Measurements from ENCODE around the gene CTDSP1.

CTDSP1 gene

DNA sequence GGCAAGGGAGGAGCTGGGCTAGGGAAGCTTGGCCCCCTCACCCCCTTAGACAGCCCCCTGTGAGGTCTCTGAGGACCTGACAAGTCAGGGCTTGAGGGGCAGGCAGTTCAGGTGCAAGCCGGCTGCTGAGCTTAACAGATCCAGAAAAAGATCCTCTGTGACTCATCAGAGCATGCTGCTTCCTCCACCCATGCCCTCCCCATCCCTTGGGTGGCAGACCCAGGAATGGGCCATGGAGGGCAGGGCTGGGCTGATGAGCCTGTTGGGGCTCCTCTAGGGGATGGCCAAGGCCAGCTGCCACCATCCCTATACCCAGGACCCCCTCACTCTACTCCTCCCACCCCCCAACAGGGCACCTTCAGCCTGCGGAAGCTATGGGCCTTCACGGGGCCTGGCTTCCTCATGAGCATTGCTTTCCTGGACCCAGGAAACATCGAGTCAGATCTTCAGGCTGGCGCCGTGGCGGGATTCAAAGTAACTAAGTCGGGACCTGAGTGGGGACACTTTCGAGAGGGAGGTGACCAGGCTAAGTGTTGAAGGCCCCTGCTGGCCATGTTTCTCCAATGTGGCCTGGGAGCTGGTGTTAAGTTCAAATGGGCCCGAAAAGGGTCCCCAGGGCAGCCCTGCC, 15.7 kb upstream of the CTDSP1 start:
- DNase-seq = no peak

DNA sequence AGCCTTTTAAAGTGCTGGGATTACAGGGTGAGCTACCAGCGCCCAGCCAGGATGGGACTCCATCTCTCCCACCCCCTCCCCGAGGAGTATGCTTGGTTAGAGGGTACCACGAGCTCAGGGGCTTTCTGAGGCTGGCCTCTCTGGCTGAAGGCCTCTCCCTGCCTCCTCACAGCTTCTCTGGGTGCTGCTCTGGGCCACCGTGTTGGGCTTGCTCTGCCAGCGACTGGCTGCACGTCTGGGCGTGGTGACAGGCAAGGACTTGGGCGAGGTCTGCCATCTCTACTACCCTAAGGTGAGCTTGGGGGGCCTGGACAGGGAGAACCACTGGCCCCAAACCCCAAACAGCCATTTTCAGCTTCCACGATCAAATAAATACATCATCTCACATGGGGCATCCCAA, 14.7 kb upstream of the CTDSP1 start:
- no peak for DNase-seq

DNA sequence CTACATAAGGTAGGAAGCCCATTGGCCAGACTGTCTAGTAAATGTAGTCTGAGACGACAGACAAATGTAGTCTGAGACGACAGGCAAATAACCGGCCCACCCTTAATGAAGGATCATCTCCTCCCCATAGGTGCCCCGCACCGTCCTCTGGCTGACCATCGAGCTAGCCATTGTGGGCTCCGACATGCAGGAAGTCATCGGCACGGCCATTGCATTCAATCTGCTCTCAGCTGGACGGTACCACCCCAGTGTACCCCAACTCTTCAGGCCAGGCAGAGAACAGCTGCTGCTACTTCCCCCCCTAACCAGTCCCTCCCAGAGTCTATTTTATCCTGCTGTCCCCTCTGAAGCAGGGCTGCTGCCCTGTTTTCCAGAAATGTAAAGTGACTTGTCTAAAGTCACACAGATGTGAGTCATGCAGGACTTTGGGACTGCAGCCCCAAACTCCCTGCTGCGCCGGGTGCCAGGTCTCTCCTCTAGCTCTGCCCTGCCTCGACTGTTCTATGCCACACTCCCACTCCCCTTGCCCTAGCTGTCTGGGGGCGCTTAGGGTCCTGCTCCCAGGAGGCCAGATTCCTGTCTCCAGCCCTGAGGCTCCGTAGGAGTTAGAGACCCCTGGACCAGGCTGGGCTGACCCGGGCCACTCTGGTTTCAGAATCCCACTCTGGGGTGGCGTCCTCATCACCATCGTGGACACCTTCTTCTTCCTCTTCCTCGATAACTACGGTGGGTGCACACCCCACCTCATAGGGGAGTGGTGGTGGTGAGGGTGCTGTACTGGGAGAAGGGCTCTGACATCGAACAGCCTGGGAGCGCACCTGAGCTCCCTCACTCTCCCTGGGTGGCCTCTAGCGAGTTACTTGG, 12.9 kb upstream of the CTDSP1 start:
- no peak for DNase-seq

GRCh38 chr2:218387369-218388194, 12.1 kb upstream of the CTDSP1 start:
- no peak for DNase-seq

GRCh38 chr2:218389333-218390150, 10.1 kb upstream of the CTDSP1 start:
- DNase-seq = no peak

DNA sequence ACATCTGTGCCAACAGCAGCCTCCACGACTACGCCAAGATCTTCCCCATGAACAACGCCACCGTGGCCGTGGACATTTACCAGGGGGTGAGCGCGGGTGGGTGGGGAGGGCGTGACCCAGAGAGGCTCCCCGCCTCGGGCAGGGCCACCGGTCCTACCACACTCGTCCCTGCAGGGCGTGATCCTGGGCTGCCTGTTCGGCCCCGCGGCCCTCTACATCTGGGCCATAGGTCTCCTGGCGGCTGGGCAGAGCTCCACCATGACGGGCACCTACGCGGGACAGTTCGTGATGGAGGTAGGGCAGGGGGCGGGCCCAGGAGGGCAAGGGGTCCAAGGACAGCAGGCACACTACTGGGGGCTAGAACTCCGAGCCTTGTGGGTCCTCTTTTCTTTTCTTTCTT, 8.5 kb upstream of the CTDSP1 start:
- no peak for DNase-seq

- no peak for DNase-seq
Observed at GRCh38 chr2:218392459-218392858, 7.2 kb upstream of the CTDSP1 start.

DNA sequence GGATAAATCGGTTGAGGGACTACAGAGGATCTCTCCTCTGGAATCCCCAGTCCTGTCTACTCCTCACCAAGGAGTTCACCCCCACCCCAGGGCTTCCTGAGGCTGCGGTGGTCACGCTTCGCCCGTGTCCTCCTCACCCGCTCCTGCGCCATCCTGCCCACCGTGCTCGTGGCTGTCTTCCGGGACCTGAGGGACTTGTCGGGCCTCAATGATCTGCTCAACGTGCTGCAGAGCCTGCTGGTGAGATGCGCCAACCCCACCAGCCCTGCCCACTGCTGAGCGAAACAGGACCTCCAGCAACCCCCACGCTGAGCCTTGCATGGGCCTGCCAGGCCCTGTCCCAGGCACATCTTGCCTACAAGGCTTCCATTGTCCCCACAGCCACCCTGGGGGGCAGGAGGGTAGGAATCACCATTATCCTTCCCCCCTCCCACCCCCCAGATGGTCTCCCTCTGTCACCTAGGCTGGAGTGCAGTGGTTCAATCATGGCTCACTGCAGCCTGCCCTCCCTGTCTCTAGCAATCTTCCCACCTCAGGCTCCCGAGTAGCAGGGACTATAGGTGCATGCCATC, 6.7 kb upstream of the CTDSP1 start:
- DNase-seq = no peak

GRCh38 chr2:218393750-218394290, 5.8 kb upstream of the CTDSP1 start:
- no peak for DNase-seq

GRCh38 chr2:218394298-218395089, 5.2 kb upstream of the CTDSP1 start:
- DNase-seq = no peak

GRCh38 chr2:218395090-218395444, 4.6 kb upstream of the CTDSP1 start:
- no peak for DNase-seq

DNA sequence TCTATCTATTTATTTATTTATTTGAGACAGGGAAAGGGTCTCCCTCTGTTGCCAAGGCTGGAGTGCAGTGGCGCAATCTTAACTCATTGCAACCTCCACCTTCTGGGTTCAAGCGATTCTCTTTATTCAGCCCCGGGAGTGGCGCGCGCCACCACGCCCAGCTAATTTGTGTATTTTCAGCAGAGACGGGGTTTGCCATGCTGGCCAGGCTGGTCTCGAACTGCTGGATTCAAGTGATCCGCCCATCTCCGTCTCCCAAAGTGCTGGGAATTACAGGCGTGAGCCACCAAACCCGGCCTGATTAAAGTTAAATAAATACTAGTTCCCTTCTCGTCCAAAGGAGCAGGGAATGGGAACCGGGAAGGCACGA, 4.2 kb upstream of the CTDSP1 start:
- DNase-seq = no peak

DNA sequence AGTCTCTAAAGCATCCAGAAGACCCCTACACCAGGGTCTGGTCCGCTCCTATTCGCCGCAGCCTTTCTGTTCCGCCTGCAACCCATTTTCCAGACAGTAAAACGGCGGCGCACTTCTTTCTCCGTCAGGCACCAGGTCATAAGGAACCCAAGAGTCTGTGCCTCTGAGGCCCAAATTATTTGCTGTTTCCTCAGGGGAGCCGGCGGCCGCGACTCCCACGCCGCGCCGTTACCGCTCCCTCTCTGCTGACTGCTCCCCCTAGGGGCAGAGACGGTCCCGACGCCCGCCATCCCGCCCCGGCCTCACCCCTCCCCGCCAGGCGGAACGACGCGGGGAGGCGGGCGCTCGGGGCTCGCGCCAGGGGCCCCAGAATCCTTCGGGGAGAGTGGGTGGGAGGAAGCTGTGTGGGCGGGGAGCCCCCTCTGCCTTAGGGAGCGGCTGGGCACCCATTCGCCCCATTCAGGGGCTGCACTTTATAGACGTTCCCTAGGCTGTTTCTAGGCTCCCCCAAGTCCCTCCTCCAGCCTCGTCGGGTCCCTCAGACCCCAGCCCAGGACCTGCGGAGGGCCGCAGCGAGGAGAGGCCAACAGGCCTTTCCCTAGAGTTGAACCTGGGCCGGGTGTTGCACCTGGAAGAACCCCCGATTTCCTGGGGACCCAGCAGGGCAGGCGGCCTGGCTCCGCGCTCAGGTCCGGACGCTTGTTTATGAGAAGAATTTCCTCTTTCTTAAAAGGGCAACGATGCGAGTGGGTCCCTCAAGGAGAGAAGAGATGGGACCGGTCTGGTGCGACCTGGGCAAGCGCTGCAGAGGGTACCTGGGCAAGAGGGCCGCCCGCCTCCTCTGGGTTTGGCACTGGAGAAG, 3.6 kb upstream of the CTDSP1 start:
- peak; percentile 95 for DNase-seq

- DNase-seq = peak; percentile 51
Observed at GRCh38 chr2:218396688-218397462, 2.8 kb upstream of the CTDSP1 start.

- no peak for DNase-seq
Observed at GRCh38 chr2:218397463-218397819, 2.2 kb upstream of the CTDSP1 start.

DNA sequence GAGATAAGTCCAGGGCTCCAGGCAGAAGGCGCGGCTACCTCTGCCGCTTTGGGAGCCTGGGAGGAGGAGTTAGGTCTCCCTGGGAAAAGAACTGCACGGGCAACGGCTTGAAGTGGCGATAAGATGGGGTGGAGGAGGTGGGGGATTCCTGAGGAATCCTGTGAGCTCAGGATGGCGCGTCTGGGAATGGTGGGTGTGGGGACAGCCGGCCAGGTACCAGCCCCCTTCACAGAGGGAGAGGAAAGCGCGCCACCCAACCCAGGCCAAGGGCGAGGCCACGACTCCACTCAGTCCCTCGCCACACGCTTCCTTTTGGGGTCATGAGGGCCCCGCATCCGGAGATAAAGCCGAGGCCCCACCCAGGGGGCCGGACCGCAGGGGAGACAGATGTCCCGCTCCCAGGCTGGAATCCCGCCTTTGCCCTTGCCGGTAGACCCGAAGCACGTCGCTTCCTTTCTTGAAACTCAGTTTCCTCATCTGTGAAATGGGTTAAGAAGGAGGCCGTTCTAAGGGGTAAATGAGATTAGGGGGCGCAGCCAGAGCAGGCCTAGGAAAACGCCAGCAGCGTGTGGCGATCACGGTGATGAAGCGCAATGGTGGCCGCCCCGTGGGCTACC, 1.7 kb upstream of the CTDSP1 start:
- peak; percentile 35 for DNase-seq

DNA sequence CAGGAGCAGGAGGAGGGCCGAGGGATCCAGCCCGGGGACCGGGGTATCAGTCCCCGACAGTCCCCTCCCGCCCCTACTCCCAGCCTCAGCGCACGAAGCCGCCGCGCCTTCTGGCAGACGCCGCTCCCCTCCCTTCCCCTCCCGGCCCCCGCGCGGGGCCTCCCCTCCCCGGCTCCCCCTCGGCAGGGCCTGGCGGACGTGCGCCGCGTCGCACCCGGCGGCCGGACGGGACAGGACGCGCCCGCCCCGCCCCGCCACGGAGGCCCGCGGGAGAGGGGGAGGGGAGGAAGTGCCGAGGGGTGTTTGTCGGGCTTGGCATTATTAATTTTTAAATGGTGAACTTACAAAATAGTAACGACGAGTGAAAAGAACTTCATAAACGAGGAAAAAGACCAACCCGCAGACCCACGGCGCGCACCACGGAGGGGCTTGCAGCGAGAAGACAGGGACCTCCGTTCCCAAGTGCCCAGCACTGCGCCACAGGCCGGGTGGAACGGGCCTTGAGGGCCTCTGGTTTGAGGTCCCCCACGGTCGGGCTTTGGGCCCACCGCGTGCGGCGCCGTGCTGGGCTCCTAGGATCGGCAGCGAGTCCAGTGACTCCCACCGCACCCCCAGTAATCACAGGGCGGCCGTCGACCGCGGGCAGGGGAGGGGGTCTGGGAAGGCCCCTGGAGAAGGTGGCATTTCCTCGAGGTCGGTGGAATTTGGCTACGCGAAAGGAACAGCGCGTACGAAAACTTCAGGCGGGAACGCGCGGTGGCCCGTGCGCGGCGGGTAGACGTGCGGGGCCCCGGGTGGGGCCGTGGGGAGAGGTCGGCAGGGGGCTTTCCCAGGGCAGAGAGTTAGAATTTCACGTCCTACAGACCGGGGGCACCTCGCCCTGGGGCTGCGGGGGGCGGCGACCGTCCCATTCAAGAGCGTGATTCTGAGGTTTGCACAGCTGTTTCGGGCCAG, 954 bp upstream of the CTDSP1 start:
- no peak for DNase-seq
